SIG-M5 treated with dmso at 0.1 percent for 504 hours (cell line): ENCODE measurements around the gene PFKFB4.
"Not testable (repeated sequence)": the region's sequence is repeated elsewhere in the genome, so short reads cannot be mapped to it uniquely, and the experiment has no call there.

Source experiments
- DNase-seq: peaks from one replicate; lab custom pipeline; 2025; ENCODE audit not compliant: unreplicated experiment; lab: John Stamatoyannopoulos, UW

The PFKFB4 gene

DNA sequence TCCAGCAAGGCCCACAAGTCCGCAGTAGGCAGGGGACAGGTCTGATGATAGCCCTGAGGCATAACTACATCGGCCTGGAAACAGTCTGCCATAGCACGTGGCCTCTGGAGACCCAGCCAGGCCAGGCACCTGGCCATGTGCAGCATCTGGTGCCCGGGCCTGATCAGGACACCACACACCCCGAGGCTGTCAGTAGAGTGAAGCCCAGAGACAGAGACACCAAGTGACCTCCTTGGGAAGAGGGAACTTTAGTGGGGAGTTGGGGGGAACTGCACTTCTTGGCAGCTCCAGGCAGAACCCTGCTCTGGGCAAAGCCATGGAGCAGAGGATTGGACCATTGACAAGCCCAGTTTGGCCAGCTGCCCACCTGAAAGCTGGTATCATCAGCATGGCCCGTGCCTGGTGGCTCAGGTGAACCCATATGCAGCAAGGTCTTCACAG lies 53.9 kb downstream of the PFKFB4 start:
- DNase-seq: no peak

DNA sequence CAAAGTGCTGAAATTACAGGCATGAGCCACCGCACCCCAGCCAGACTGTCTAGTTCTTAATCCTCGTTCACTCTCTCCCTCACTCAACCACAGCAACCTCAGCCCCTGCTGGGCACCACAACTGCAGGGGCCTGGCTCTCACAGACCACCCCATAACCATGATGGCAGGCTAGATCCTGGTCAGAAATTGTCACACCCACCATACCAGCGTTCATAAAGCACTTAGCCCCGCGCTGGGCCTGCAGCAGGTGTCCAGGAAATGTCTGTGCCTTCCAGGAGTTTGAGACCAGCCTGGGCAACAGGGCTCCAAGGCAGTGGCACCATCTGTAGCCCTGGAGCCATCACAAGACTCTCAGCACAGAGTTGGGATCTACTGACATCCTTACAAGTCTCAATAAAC lies 54.5 kb downstream of the PFKFB4 start:
- DNase-seq: no peak

DNA sequence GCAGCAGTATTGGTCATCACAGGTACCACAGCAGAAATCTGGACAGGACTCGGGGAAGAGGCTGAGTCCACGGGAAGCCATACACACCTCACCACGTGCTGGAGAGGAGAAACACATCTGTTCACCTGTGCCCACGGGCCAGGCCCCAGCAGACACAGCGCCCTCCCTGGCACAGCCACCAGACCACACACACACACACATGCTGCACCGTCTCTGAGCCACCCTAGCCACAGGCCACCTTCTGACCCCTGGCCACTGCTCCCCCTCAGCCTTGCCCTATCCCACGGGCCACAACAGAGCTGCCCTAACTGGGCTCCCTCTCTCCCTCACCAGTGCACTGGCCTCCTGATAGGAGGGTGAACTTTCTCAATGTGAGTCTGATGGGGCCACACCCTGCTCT lies 55.4 kb downstream of the PFKFB4 start:
- no peak for DNase-seq

DNA sequence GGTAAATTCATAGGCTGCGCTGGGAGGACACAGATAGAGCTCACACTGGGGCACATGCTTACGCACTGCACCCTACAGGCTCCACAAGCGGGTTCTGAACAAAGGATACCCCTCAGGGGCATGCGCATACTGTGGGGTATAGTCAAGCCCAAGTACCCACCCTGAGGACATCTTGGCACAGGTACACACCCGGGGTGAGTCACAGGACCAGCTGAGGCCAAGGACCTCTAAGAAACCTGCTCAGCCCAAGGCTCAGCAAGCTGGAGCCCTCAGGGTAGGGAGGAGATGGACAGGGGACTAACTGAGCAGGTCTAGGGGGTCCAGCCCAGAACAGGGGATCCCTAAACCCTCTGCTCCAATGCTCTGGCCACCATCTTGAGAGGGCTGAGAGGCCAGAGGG lies 55.9 kb downstream of the PFKFB4 start:
- DNase-seq: no peak

DNA sequence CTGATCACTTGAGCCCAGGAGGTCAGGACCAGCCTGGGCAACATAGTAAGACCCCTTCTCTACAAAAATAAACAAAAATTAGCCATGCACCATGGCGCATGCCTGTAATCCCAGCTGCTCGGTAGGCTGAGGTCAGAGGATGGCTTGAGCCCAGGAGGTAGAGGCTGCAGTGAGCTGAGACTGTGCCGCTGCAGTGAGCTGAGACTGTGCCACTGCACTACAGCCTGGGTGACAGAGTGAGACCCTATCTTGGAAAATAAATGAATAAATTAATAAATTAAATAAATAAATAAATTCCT lies 63.5 kb downstream of the PFKFB4 start:
- DNase-seq: no peak

DNA sequence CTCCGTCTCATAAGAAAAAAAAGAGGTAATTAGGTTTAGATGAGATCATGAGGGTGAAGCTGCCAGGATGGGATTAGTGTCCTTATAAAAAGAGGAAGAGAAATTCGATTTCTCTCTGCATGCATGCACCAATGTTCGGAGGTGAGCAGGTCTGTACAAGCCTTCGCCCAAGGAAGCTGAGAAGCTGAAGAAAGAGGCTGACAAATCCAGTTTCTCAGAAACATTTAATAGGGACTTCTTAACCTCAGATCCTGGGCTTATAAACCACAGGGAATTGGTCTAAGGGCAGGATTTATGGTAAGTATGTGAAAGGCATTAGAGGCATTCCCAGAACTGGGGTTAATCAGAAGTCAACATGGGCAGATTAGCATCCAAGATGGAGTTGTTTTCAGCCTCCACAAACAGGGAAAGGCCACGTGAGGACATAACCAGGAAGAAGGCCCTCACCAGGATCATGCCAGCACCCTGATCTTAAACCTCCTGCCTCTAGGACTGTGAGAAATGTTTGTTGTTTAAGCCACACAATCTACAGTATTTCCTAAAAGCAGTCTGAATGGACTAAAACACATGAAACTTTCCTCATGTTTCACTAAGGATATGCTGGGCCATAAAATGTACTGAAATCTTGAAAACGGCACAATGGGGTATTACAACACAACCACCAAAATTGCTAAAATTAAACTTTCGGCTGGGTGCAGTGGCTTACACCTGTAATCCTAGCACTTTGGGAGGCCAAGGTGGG lies 64.0 kb downstream of the PFKFB4 start:
- DNase-seq: peak; percentile 87

DNA sequence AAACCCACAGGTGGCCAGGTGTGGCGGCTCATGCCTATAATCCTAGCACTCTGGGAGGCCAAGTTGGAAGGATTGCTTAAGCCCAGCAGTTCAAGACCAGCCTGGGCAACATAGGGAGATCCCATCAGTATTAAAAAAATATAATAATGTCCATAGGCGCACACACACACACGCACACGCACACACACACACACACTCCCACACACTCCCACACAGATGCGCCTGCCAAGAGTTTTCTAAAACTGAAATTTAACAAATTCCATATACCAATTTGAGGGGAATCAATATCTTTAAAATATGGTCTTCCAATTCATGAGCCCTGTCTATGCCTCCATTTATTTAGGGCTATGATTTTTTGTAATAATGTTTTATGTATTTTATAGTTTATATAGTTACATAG lies 69.7 kb downstream of the PFKFB4 start:
- no peak for DNase-seq

DNA sequence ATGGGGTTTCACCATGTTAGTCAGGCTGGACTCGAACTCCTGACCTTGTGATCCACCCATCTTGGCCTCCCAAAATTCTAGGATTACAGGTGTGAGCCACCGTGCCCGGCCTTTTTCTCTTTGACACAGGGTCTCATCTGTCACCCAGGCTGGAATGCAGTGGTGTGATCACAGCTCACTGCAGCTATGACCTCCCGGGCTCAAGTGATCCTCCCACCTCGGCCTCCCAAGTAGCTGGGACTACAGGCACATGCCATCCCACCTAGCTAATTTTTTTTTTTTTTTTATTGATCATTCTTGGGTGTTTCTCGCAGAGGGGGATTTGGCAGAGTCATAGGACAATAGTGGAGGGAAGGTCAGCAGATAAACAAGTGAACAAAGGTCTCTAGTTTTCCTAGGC lies 73.8 kb downstream of the PFKFB4 start:
- DNase-seq: not testable (repeated sequence)

DNA sequence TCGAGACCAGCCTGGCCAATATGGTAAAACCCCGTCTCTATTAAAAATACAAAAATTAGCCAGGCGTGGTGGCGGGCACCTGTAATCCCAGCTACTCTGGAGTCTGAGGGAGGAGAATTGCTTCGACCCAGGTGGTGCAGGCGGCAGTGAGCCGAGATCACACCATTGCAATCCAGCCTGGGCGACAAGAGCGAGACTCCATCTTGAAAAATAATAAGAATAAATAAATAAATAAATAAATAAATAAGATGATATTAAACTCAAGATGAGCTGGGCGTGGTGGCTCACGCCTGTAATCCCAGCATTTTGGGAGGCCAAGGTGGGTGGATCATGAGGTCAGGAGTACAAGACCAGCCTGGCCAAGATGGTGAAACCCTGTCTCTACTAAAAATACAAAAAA lies 75.7 kb downstream of the PFKFB4 start:
- not testable (repeated sequence) for DNase-seq

DNA sequence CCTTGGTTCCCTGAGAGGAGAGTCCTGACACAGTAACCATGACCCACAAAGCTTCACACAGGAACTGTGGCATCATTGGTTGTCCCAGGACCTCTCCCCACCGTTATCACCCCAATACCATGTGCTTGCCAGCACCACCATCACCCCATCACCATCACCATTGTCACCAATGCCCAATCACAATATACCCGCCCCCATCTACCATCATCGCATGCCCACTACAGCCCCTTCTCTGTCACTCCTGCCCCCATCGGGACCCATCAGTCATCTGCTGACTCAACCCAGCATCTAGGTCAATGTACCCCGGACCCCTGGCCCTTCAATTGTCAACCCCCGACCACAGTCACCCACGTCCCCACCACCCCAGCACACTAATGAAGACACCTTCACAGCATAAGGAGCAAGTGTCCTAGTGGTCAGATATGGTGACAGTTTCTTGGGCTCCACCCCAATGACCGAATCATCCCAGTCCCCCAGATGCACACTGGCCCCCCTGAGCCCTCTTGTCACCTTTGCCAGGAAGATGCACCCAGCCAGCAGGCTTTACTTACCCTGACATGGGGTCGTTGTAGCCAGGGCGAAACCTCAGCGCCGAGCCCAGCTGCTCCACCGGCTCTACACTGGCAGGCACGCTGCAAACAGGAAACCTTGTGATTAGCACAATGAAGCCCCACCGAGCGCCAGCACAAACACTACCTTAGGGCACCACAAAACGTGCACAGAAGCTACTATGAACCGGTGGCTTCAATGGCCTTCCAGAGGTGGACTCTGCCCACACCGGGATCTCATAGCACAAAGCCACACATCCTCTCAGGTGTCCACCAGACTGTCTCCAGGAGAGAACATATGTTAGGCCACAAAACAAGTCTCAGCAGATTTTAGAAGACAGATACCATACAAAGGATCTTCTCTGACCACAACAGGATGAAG lies 77.7 kb downstream of the PFKFB4 start:
- DNase-seq: no peak

DNA sequence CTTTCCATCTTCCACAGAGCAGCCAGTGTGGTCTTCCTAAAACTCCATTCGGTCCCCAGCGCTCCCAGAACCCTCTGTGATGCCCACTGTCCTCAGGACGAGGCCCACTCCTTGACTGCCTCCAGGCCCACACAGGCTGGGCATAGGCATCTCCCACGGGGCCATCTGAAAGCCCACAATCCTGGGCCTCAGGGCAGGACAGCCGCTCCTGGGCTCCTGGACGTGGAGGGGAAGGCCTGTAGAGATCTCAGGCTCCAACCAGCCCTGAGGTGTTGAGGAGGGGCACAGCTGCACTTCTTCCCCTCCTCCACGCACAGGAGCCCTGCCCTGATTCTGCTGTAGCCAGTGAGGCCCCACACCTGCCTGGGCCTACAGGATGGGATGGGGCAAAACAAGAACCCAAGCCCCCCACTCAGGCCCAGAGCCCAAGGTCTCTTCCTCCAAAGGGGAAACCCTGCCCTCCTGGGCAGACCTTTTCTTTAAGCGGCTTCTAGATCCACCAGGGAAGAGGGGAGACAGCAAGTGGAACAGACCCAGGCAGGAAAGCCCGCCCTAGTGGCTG lies 78.6 kb downstream of the PFKFB4 start:
- no peak for DNase-seq

DNA sequence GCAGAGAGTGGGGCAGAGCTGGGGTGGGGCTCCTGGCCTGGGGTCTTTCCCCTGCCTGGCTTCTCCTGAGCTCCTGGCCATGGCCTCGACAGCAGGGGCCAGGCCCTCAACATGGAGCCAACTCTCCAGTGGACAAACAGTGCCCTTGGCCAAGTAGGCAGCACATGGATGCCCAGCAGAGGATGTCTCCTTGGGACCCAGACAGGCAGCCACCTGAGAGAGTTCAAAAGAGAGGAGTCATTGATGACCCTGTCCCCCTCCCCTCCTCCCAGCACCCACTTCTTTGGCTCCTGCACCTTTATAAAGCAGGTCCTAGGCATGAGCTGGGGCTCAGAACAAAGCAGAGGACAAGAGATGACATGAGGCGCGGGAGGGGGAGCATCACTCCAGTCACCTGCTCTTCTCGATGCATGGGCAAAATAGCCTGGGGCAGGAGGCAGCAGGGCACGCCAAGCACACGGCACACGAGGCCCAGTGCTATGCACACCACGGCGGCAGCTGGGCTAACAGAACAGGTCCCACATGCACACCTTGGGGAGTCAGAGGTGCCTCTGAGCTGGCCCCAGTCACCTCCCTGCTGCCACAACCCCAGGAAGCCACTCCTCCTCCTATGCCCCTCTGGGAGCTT lies 80.1 kb downstream of the PFKFB4 start:
- no peak for DNase-seq

DNA sequence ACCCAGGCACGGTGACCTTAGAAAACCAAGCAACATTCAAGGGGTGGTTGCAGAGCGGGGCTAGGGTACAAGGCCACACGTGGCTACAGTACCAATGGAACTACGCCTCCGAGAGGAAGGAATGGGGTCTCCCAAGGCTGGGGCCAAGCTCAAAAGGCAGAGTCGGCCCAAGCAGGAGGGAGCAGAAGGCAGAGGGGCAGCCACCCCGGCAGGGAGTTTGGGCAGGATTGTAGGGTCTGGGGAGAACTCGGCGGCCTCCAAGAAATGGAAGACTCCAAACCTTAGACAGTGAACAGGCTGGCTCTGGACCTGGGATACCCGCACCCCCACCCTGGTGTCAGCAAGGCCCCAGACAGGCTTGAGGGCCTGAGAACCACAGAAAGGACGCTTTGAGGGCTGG lies 81.4 kb downstream of the PFKFB4 start:
- DNase-seq: no peak

DNA sequence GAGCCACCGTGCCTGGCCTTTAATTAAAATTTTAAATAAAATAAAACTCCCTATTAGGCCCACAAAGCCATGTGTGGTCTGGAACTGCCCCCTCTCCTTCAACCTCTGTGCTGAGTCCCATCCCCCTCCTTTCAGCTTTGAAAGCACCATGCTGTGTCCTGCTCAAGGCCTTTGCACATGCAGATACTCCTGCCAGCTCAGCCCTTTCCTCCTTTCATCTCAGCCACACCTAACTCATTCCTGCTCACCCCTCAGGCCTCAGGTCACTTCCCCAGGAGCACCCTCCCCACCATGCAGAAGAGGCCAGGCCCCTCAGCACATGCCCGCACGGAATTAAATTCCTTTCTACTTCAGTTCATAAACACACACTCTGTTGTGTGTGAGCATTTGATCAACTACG lies 82.0 kb downstream of the PFKFB4 start:
- DNase-seq: no peak

DNA sequence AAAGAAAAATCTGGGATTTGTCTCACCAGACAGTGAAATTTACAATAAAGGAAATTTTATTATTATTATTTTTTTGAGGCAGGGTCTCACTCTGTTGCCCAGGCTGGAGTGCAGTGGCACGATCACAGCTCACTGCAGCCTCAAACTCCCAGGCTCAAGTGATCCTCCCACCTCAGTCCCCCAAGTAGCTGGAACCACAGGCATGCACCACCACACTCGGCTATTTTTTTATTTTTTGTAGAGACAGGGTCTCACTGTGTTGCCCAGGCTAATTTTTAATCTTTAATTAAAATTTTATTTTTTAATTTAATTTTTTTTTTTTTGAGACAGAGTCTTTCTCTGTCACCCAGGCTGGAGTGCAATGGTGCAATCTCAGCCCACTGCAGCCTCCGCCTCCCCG lies 82.6 kb downstream of the PFKFB4 start:
- not testable (repeated sequence) for DNase-seq

DNA sequence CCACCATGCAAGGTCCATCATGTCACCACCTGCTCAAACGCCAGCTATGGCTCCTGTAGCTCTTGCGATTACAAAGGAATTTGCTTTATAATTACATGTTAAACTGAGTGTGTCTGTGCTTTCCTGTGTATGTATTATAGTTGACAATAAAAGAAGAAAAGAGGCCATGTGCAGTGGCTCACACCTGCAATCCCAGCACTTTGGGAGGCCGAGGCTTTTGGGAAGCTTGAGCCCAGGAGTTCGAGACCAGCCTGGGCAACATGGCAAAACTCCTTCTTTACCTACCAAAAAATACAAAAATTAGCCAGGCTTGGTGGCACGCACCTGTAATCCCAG lies 83.0 kb downstream of the PFKFB4 start:
- DNase-seq: no peak

DNA sequence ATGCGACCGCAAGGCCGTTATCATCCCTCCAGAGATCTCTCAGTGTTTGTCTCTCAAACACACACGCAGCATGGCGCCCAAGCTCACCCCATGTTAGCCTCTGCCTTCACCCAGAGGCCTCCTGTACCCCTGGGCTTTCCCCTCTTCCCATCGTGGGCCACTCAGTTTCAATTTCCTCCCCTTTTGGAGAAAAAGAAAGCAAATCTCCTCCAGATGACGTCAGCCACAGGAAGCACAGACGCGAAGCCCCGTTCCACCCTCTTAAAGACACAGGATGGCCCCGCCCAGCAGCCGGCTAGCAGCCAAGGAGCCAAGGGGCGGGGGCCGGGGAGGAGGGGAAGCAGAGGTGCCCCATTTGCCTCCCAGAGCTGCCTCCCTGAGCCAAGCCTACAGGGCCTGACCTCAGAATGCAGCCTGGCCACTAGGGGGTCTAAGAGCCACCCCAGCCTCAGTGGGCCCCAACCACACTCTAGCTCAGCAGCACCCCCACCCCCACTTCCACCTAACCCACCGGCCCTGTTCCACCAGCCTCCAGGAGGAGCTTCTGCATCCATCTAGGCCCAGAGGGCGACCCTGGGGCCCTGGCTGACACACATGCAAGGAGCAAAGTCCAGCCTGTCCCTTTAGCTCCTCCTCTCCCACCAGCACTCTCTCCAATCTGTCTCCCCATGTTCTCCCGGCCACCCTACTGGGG lies 83.5 kb downstream of the PFKFB4 start:
- DNase-seq: peak; percentile 98

DNA sequence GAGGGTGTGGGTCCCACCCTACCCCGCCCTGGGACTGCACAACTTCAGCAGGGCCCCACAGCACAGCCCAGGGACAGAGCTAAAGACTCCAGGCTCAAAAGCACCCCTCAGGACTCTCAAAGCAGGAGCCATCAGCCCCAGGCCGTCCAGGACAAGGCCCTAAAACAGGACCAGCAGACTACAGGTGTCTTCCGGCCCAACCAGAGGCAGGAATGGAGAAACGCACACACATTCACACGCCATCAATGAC lies 84.0 kb downstream of the PFKFB4 start:
- no peak for DNase-seq

DNA sequence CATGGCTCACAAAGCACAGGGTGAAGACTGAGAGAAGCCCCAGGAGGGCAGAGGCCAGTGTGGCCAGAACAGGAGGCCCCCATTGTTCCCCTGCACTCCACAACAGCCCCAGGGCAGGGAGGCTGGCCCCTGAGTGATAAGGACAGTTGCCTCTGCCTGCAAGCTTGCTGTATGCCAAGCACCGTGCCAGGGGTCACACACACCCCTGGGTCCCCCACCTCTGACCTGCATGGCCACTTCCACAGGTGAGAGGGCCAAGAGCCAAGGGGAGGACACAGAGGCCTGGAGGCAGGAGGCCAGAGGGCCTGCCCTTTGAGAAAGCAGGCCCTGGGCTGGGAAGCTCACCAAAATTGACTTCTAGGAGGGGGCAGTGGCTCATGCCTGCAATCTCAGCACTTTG lies 86.3 kb downstream of the PFKFB4 start:
- no peak for DNase-seq

DNA sequence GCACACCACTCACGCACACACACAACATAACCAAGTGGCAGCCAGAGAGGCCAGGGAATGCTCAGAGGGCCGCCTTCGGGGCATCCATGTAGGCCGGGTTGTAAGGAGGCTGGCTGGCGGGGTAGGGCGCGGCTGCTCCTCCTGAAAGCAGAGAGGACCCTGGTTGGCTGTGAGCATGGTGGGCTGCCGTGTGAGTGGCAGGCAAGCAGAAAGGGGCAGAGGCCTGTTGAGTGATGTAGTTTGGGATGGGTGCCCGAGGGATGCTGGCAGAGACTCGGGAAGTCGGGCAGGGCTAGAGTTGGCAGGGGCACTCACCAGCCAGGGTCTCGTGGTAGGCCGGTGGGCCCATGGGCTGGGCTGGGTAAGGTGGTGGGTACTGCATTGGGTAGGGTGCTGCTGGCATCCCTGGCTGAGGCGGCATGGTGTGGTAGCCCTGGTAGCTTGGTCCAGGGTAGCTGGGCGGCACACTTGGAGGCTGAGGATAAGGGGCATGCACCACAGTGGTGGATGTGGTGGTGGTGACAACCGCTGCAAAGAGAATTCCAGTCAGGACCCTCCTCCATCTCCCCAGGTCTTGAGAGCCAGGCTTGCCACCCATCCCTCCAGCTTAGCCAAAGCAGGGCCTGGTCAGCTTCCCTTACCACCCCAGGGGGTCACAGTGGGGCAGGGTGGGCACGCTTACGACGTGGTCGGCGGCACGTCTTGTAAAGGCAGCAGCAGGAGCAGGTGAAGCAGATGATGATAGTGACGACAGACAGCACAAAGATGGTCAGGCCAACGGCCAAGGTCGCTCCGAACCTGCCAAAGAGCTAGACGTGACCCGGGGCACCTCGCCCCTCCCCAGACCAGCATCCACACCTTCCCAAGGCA lies 87.3 kb downstream of the PFKFB4 start:
- no peak for DNase-seq

DNA sequence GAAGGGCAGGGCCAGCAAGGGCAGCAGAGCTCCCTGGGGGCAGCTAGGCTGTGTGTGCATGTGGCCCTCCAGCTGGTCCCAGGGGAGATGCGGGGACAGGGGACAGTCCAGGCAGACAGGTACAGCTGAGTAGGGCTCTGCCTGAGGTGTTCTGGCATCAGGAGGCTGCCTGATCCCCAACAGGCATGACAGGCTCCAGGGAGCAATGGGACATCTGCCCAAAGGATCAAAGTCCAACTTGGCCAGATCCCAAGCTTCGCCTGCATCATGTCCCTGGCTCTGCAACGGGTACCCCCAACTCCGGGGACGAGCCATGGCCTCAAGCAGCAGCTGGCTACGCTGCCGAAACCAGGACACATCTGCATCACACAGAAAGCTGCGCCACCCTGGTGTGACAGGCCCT lies 88.3 kb downstream of the PFKFB4 start:
- no peak for DNase-seq
